ENCODE data around the gene ATP10B.

DNA sequence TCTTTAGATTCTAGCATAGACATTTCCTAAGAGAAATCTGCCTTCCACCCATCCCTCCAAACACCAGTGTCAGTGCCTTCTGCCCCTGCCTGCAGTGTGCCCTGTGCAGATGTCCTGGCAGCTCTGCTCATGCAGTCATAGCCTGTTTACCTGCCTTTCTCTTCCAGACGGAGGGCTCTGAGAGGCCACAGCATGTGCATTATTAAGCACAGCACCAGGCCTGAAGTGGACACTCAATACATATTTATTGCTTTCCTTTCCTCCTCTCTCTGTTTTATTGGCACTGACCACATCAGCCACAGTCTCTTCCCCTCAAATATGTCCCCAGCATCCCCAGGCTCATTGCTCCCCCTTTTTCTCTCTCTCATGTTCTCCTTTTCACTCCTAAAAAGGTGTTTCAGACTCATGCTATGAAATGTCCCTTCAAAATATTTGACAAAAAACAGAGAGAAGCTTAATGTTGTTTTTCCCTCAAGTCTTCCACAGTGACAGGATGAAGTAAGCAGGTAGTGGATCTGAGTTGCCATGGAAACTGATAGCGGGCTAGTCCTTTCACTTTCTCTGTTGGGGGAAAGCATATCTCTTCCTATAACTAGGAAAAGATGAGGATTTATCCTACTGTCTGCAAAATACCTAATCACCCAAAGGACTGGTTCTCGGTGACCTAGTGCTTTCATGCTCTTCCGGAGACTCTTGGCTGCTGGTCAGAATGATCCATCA lies 100.9 kb downstream of the ATP10B start:
- TF ChIP-seq, protein P1, sequence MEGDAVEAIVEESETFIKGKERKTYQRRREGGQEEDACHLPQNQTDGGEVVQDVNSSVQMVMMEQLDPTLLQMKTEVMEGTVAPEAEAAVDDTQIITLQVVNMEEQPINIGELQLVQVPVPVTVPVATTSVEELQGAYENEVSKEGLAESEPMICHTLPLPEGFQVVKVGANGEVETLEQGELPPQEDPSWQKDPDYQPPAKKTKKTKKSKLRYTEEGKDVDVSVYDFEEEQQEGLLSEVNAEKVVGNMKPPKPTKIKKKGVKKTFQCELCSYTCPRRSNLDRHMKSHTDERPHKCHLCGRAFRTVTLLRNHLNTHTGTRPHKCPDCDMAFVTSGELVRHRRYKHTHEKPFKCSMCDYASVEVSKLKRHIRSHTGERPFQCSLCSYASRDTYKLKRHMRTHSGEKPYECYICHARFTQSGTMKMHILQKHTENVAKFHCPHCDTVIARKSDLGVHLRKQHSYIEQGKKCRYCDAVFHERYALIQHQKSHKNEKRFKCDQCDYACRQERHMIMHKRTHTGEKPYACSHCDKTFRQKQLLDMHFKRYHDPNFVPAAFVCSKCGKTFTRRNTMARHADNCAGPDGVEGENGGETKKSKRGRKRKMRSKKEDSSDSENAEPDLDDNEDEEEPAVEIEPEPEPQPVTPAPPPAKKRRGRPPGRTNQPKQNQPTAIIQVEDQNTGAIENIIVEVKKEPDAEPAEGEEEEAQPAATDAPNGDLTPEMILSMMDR (tag by site-specific recombination; IDR thresholded peaks at IDR 0.05) = no peak
- TF ChIP-seq MEIS1 (CRISPR knock-in tag; IDR thresholded peaks at IDR 0.05; ENCODE audit: borderline replicate concordance) (no peak), ZNF121 (tag by site-specific recombination; IDR thresholded peaks at IDR 0.05) (no peak), ZNF341 (tag by site-specific recombination; IDR thresholded peaks at IDR 0.05; ENCODE audit: low read depth) (no peak), ZNF184 (tag by site-specific recombination; IDR thresholded peaks at IDR 0.05) (no peak), ZNF626 (tag by site-specific recombination; IDR thresholded peaks at IDR 0.05) (no peak), ZEB2 (tag by site-specific recombination; IDR thresholded peaks at IDR 0.05) (no peak), KLF9 (tag by site-specific recombination; IDR thresholded peaks at IDR 0.05; ENCODE audit: low read depth) (no peak)
- TF ChIP-seq, protein P2, sequence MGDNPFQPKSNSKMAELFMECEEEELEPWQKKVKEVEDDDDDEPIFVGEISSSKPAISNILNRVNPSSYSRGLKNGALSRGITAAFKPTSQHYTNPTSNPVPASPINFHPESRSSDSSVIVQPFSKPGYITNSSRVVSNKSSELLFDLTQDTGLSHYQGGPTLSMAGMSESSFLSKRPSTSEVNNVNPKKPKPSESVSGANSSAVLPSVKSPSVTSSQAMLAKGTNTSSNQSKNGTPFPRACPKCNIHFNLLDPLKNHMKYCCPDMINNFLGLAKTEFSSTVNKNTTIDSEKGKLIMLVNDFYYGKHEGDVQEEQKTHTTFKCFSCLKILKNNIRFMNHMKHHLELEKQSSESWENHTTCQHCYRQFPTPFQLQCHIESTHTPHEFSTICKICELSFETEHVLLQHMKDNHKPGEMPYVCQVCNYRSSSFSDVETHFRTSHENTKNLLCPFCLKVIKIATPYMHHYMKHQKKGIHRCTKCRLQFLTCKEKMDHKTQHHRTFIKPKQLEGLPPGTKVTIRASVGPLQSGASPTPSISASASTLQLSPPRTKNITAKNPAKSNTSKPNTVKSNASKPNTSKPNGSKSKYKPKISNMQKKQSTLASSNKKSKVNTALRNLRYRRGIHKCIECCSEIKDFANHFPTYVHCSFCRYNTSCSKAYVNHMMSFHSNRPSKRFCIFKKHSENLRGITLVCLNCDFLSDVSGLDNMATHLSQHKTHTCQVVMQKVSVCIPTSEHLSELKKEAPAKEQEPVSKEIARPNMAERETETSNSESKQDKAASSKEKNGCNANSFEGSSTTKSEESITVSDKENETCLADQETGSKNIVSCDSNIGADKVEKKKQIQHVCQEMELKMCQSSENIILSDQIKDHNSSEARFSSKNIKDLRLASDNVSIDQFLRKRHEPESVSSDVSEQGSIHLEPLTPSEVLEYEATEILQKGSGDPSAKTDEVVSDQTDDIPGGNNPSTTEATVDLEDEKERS (tag by site-specific recombination; IDR thresholded peaks at IDR 0.05) = no peak

All from HEK293 (cell line).